Keratinocyte (primary cell): Measurements from ENCODE around the gene HRCT1. TPM values are rescaled to one million over a fixed set of nuclear protein-coding genes. Genes with fewer than 3 reads are reported as not detected.

Experiments used
- DNase-seq: peaks from one replicate; pipeline ENCODE4 v3.0.0-alpha.2; 2011; ENCODE audit warnings: low read depth, missing footprints, low spot score
- FAIRE-seq: peaks from 2 replicates; lab custom pipeline; 2011; peaks lifted over from hg19 to GRCh38; lab: Jason Lieb, UNC
- H2AFZ ChIP-seq: 2 replicates; pipeline ENCODE4 v1.6.0; 2012; ENCODE audit warnings: low read length, control low read depth, inconsistent platforms; ENCODE audit not compliant: control insufficient read depth
- H3K27ac ChIP-seq: 2 replicates; pipeline ENCODE4 v1.5.1; 2011; ENCODE audit warnings: low read length; ENCODE audit not compliant: control insufficient read depth, insufficient read depth
- H3K27me3 ChIP-seq: 3 replicates; pipeline ENCODE4 v1.6.0; 2011; ENCODE audit warnings: low read length; ENCODE audit not compliant: control insufficient read depth, insufficient read depth; ENCODE audit errors: extremely low read depth
- H3K36me3 ChIP-seq, 2 experiments: 2 replicates in 1 of 2; 3 replicates in 1 of 2; pipeline ENCODE4 v1.5.1; 2011; ENCODE audit warnings: low read length in 2 of 2, mild to moderate bottlenecking in 1 of 2; ENCODE audit not compliant: control insufficient read depth in 2 of 2, insufficient read depth in 2 of 2; ENCODE audit errors: extremely low read depth in 1 of 2
- H3K4me1 ChIP-seq: 3 replicates; pipeline ENCODE4 v1.5.1; 2011; ENCODE audit warnings: low read length; ENCODE audit not compliant: control insufficient read depth, insufficient read depth; ENCODE audit errors: extremely low read depth
- H3K4me2 ChIP-seq: 3 replicates; pipeline ENCODE4 v1.6.0; 2011; ENCODE audit warnings: low read depth, low read length; ENCODE audit not compliant: control insufficient read depth, insufficient read depth; ENCODE audit errors: extremely low read depth
- H3K4me3 ChIP-seq, 3 experiments: fragments of 200-600 bp in 1 of 3; sonication (generic) in 1 of 3; 2 replicates in 2 of 3; 3 replicates in 1 of 3; pipeline ENCODE4 v1.5.1; 2011 to 2016; ENCODE audit warnings: low read length in 3 of 3, mild to moderate bottlenecking in 3 of 3, control low read depth in 2 of 3, inconsistent platforms in 1 of 3, low read depth in 1 of 3, mixed read lengths in 1 of 3, mixed run types in 1 of 3, moderate library complexity in 1 of 3; ENCODE audit not compliant: control insufficient read depth in 2 of 3, insufficient read depth in 2 of 3; ENCODE audit errors: extremely low read depth in 1 of 3
- H3K79me2 ChIP-seq: 2 replicates; pipeline ENCODE4 v1.6.0; 2012; ENCODE audit warnings: low read length; ENCODE audit not compliant: control insufficient read depth, insufficient read depth
- H3K9ac ChIP-seq: 3 replicates; pipeline ENCODE4 v1.6.0; 2011; ENCODE audit warnings: low read length; ENCODE audit not compliant: control insufficient read depth, insufficient read depth; ENCODE audit errors: extremely low read depth
- H3K9me1 ChIP-seq: 3 replicates; pipeline ENCODE4 v1.6.0; 2011; ENCODE audit warnings: low read length; ENCODE audit not compliant: control insufficient read depth, insufficient read depth; ENCODE audit errors: extremely low read depth
- H3K9me3 ChIP-seq: 2 replicates; pipeline ENCODE4 v1.5.1; 2012; ENCODE audit warnings: low read depth, low read length; ENCODE audit not compliant: control insufficient read depth
- H4K20me1 ChIP-seq: 3 replicates; pipeline ENCODE4 v1.6.0; 2011; ENCODE audit warnings: low read length; ENCODE audit not compliant: control insufficient read depth, insufficient read depth; ENCODE audit errors: extremely low read depth
- CTCF ChIP-seq, 3 experiments: IDR thresholded peaks in 1 of 3; conservative IDR thresholded peaks in 1 of 3; optimal IDR thresholded peaks in 1 of 3; 2 replicates in 2 of 3; 3 replicates in 1 of 3; pipeline versions ENCODE3 to v1.5.1; 2011; ENCODE audit warnings: low read length in 3 of 3, mild to moderate bottlenecking in 3 of 3, moderate library complexity in 2 of 3, control low read depth in 1 of 3, inconsistent platforms in 1 of 3; ENCODE audit not compliant: insufficient read depth in 2 of 3; ENCODE audit errors: extremely low read depth in 1 of 3
- EZH2 ChIP-seq: IDR thresholded peaks from one replicate; pipeline ENCODE4 v1.6.1; 2012; ENCODE audit warnings: inconsistent platforms, mild to moderate bottlenecking, low read length, moderate library complexity
- dilution Hi-C: fragments of 300-500 bp; cut with MboI; formaldehyde crosslinking; loops from one replicate; pipeline ENCODE4 v1.7.0; 2020; ENCODE audit warnings: low sequenced_read_pairs; ENCODE audit not compliant: extremely low pct_ligation_motif_present
- polyA plus RNA-seq, 5 experiments: library from polyadenylated mRNA; depleted of rRNA in 3 of 5; stranded (reverse) in 3 of 5; stranded (forward) in 1 of 5; unstranded in 1 of 5; fragments of >200 nt; gene quantifications; 1 replicate in 1 of 5; 2 replicates in 3 of 5; 3 replicates in 1 of 5; pipeline versions ENCODE4 v1.2.1 to v1.2.3, GENCODE V29; 2011 to 2012; ENCODE audit warnings: missing spikeins in 2 of 5, low read depth in 1 of 5, low replicate concordance in 1 of 5

Gene HRCT1
- polyA plus RNA-seq, 1 donor (not counting 4 experiments of a cell fraction or from before 2014, with no cell fraction given): not detected

- Histone ChIP-seq H3K27ac (no peak overlapping the region), H3K27me3 (peaks cover 4% of the 10 kb centered on the region), H3K4me2 (no peak overlapping the region), H3K4me3 (no peak overlapping the region), H3K9ac (no peak overlapping the region), H3K79me2 (no peaks in the 10 kb centered on the region), H3K9me1 (no peaks in the 10 kb centered on the region), H2AFZ (no peak overlapping the region), H3K4me1 (peaks cover 7% of the 10 kb centered on the region), H3K9me3 (no peaks in the 10 kb centered on the region), H3K36me3 (no peaks in the 10 kb centered on the region), H4K20me1 (no peaks in the 10 kb centered on the region)
- no peak for TF ChIP-seq EZH2
- TF ChIP-seq CTCF (optimal IDR thresholded peaks at IDR 0.05 in 1 of 3, IDR thresholded peaks at IDR 0.05 in 1 of 3, conservative IDR thresholded peaks at IDR 0.05 in 1 of 3; ENCODE audit: extremely low read depth in 1 of 3, insufficient read depth in 2 of 3, low read length in 3 of 3): no peak
- DNase-seq: no peak
- dilution Hi-C loops: no loop called here
- no peak for FAIRE-seq
These were observed 42.4 kb downstream of the HRCT1 start for GRCh38 chr9:35948451-35948850.

GRCh38 chr9:35948901-35949318 lies 42.9 kb downstream of the HRCT1 start:
- no peak for TF ChIP-seq CTCF (optimal IDR thresholded peaks at IDR 0.05 in 1 of 3, IDR thresholded peaks at IDR 0.05 in 1 of 3, conservative IDR thresholded peaks at IDR 0.05 in 1 of 3; ENCODE audit: extremely low read depth in 1 of 3, insufficient read depth in 2 of 3, low read length in 3 of 3)
- Histone ChIP-seq H3K9me3 (no peaks in the 10 kb centered on the region), H3K36me3 (no peaks in the 10 kb centered on the region), H3K9me1 (no peaks in the 10 kb centered on the region), H3K4me3 (no peak overlapping the region), H3K4me2 (no peak overlapping the region), H3K9ac (no peak overlapping the region), H3K79me2 (no peaks in the 10 kb centered on the region), H4K20me1 (no peaks in the 10 kb centered on the region), H3K27ac (no peak overlapping the region), H3K27me3 (peaks cover 4% of the 10 kb centered on the region), H2AFZ (peak overlapping the region; percentile 40), H3K4me1 (peaks cover 7% of the 10 kb centered on the region)
- no peak for FAIRE-seq
- no peak for DNase-seq
- dilution Hi-C loops: no loop called here
